Putamen (tissue), 1 donor: Measurements from ENCODE around the gene RXFP2.
A peak's percentile ranks its signal among the peaks of the same experiment; 100 is the strongest.

ENCODE experiments used
- DNase-seq: peaks from one replicate; pipeline ENCODE4 v3.0.0-alpha.2; 2016; ENCODE audit warnings: low spot score

Gene RXFP2

DNA sequence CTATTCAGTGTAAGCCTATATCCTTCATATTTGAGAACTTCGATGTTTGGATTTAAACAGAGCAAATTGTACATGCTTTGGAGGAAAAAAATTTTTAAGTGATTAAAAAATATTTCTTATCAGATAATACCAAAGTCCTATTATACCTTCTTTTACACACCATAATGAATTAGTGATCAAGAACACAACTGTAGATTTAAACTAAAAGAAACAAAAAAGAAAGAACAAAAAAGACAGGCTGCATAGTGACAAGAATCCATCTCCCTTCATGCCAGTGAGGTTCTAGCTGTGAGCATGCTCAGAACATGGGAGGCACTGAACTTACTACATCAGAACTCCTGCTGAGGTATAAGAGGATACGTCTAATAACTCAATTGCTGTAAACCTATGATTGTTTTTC lies at the start of gene RXFP2:
Gene RXFP2, plus strand, starts transcription at position 301 of the 400 bp plus-strand sequence. Its CDS starts 87 bp downstream, at position 388.
- no peak for DNase-seq

GRCh38 chr13:31697290-31697689 lies 42.0 kb upstream of the RXFP2 start:
- no peak for DNase-seq

DNA sequence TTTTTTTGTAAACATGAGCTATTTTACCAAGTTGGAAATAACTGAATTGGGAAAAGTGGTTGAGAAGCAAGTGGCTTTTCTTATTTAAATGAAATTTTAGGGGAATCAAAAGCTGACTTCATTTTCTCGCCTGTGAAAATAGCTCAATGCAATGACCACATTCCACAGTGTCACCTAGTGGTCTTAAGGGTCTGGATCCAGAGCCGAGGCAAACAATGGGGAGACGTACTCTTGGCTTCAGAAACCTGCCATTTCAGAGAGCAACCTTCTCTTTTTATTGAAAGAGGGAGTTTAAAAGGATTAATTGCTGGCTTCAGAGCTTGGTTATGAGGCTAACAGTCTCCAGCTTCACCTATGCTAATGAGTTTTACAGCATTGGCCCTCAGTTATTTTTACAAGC lies 39.7 kb upstream of the RXFP2 start:
- no peak for DNase-seq

DNA sequence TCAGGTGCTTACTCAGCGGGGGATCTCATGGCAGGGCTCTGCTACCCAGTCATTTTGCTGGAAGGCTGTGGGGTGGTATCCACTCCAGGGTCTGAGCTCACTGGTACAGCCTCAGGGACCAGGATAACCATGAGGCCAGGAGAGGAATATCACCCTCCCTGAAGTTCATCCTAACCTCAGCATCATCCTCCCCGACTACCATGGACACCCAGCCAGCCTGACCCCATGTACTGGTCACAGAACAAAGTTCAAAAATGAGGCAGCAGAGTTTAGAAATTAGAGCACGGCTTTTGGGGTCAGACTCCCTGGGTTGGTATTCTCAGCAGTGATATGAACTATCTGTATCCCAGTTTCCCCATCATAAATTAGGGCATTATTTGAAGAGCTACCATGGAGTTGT lies 35.5 kb upstream of the RXFP2 start:
- DNase-seq, result no peak

- no peak for DNase-seq
These were observed 33.2 kb upstream of the RXFP2 start for GRCh38 chr13:31706105-31706504.

GRCh38 chr13:31717583-31717982 lies 21.7 kb upstream of the RXFP2 start:
- DNase-seq, result no peak

DNA sequence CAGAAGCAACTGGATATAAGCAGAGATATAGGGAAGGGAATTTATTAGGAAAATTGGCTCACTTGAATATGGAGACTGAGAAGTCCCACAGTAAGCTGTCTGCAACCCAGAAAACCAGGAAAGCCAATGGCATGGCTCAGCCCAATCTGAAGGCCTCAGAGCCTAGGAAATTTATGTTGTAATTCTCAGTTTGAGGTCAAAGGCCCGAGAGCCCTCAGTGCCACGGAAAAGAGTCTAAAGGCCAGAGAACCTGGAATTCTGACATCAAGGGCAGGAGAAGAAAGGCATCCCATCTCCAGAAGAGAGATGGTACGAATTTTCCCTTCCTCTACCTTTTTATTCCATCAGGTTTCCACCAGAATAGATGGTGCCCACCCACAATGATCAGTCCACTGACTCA lies 20.1 kb upstream of the RXFP2 start:
- DNase-seq, result no peak

DNA sequence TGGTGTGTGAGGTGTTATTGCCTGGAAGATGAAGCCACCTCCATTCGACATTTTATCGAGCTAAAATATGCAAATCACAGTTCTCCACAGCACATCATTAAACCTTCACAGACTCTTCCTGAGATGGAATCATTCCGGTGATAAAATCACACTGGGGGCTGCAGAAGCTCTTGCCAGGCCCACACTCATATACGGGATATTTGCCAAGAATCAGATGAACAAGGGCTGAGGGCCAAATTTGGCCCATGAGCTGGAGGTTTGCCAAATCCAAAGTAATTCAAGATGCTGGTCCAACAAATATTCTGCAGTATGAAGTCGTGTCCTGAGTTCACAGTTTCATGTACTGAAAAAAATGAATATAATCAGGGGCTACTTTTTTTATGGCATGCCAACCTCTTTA lies 16.7 kb upstream of the RXFP2 start:
- no peak for DNase-seq

GRCh38 chr13:31725841-31726240 lies 13.5 kb upstream of the RXFP2 start:
- DNase-seq, result no peak

DNA sequence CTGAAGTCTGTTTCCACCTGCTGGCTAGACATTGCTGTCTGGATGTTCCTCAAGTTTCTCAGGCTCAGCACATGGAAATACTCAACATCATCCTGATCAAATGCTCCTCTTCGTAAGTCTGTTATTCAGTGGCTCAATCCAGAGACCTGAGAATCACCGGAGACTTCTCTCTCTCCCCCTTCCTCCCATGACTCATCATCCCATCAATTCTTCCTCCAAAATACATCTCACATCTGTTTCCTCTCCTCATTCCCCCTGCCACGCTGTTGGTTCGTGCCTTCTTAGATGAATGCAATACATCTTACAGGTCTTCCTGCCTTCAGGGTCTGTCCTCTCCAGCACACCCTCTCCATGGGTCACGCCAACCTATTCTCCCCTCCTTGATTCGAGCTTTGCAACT lies 7.4 kb upstream of the RXFP2 start:
- DNase-seq, result no peak

GRCh38 chr13:31733066-31733465 lies 6.3 kb upstream of the RXFP2 start:
- no peak for DNase-seq

- DNase-seq, result no peak
These were observed 5.7 kb upstream of the RXFP2 start for GRCh38 chr13:31733647-31734046.

DNA sequence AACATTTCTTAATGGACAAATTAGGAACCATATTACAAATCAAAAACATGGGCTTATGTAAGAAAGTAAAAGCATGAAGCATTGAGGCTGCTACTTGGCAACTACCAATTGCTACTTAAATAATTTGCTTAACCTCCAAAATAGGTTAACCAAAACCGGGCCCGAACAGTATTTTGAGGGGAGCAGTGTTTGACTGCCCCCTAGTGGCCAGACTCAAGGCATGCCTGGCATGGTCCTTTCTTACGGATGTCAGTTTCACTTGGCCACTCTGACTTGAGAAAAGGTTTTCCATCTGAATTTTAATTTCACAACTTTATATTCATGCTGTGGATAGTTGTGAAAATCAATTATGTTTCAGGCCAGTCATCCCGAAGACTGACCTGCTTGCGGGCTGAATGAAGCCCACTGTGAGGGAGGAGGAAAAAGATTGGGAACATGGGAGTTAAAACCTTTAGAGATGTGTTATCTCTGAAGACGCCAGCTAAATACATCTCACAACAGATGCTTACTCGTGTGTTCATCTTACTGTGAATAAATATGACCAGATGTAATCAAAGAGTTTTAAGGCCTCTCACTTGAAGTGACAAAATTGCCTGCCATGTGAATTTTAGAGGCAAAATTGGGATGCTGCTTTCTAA lies 2.9 kb downstream of the RXFP2 start:
- DNase-seq, result peak; percentile 62

- DNase-seq, result no peak
These were observed 8.0 kb downstream of the RXFP2 start for GRCh38 chr13:31747291-31747690.

GRCh38 chr13:31747966-31748365 lies 8.6 kb downstream of the RXFP2 start:
- DNase-seq, result no peak

DNA sequence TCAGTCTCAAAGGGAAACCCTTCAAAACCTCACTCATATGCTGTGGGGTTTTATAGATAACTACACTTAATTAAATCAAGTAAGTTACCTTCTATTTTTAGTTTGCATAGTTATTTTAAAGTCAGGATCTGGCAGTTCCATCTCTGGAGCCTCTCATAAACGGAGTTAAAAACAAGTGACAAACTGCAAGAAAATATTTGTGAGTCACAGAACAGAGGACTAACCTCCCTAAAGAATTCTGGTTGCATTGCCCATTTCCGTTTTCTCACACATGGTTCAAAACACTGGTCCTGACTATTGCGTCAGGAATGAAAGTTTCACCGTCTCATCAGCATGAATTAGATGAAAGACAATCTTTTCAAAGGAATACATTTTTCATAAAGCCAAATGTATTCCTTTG lies 10.6 kb downstream of the RXFP2 start:
- no peak for DNase-seq

- DNase-seq, result no peak
These were observed 15.9 kb downstream of the RXFP2 start for GRCh38 chr13:31755211-31755610.

GRCh38 chr13:31755803-31756212 lies 16.5 kb downstream of the RXFP2 start:
- no peak for DNase-seq

- DNase-seq, result no peak
These were observed 17.0 kb downstream of the RXFP2 start for GRCh38 chr13:31756346-31756745.

GRCh38 chr13:31761951-31762350 lies 22.6 kb downstream of the RXFP2 start:
- DNase-seq, result no peak

DNA sequence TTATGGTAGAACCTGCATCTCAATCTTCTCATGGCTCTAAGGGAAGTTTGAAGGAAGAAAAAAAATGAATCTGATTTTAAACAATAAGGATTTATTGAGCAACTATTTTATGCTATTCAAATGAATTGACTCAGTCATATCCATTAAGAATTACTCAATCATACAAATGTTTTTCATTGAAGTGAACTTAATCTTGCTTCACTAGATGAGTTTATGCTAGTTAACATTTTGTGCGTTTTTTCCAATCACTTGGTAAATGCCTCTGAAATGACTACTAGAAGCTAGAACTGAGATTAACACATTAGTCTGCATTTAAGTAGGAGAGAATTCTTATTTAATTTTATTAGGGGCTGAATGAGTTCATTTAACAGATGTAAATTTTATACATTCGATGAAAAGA lies 25.2 kb downstream of the RXFP2 start:
- DNase-seq, result no peak

DNA sequence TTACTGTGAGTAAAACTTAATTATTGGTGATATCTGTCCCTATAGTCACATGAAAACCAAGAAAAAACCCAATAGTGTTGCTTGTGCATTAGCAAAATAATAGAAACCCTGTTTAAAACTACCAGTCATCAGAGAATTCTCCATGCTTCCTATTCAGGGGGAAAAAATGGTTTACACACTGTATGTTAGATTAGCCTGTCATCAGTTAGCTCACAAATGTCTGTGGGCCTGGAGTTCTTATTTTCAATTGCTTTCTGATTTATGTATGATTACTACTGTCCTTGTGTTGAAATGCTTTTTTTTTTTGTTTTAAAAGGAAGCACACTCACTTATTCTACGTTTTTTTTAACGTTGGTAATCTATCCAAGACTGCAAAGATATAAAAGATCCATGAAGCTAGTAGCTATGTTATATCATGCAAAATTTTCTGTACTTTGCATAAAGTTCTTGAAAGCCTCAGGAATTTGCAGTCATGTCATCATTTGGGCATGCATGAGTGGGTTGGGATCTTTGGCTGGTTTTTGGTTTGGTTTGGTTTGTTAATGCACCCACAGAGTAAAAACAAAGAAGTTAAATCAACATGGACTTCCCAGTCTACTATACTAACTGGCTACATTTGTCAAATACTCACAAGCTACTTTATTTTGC lies 25.9 kb downstream of the RXFP2 start:
- DNase-seq, result no peak

DNA sequence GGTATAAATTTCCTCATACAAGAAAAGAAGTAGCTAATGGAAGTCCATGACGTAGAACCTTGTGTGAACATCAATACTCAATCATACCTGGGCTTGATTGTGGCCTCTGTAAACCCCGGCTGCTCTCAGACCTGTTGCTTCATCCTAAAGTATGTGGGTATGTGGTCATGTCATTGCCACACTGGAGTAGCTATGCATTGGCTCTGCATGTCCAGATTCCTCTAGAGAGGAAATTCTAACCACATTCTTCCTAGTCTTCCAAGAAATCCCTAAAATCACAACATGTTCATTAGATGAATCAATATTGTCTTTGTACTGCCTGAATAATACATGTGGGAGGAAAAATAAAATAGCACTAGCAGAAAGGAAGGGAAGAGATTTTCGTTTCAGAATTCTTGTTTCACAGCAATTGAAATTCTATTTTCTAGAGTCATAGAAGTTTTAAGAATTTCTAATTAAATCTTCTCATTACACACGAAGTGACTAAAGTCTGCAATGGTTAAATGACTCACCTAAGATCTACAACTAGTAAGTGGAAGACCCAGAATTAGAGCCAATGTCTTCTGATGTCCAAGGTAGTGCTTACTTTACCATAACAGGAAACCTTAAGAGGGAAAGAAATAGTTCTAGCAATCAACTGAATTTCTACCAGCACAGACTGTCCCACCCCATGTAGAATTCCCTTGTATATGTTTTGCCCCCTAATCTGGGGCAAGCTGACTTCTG lies 28.0 kb downstream of the RXFP2 start:
- DNase-seq, result no peak
